NOMO-1 treated with DMSO at 0.1 percent for 48 hours (cell line): ENCODE results near the gene NOTCH1.

ENCODE experiments used
- DNase-seq: peaks from one replicate; lab custom pipeline; 2025; ENCODE audit not compliant: unreplicated experiment; lab: John Stamatoyannopoulos, UW

The NOTCH1 gene

DNA sequence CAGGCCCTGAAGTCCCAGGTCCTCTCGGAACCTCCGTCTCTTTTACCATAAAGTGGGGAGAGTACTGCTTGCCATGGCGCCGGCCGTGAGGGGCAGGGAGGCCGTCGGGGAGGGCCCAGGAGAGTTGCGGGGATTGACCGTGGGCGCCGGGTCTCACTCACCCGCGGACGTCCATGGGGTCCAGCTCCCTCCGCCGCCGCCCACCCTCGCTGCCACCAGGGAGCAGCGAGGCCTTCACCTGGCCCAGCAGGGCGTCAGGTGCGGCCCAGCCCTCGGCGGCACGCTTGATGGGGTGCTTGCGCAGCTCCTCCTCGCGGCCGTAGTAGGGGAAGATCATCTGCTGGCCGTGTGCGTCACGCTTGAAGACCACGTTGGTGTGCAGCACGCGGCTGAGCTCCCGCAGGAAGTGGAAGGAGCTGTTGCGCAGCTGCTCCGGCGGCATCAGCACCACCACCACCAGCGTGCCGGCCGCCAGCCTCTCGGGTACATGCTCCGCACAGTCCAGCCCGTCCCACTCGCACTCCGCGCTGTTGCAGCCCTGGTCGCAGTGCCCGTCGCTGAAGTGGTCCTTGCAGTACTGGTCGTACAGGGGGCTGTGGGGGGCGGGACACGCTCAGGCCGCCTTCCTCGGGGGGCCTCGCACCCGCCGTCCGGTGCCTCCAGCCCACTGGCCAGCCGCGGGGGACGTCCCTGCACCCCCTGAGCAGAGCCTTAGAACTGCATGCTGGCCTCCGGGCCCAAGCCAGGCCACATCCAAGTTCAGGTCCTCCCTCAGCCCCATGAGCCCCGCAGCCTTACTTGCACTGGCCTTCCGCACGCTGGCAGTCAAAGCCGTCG is 41.1 kb downstream of the NOTCH1 start:
- no peak for DNase-seq

DNA sequence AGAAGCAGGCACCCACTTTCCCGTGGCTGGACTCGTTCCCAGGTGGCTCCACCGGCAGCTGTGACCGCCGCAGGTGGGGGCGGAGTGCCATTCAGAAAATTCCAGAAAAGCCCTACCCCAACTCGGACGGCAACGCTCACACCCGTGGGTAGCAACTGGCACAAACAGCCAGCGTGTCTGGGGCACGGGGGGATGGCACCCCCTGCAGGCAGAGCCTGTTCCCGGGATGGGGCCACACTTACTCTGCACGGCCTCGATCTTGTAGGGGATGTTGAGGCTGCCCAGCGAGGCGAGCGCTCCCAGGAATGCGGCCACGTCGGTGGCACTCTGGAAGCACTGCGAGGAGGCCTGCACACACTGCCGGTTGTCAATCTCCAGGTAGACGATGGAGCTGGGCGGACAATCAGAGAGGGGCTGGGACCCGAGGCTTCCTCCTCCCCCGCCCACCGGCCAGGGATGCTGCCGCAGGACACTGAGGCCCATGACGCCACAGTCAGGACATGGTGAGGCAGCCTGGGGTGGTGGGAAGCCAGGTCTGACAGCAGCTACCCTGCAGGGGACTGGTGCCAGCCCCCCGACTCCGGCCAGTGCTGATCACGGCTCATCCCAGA is 42.8 kb downstream of the NOTCH1 start:
- DNase-seq, result no peak

DNA sequence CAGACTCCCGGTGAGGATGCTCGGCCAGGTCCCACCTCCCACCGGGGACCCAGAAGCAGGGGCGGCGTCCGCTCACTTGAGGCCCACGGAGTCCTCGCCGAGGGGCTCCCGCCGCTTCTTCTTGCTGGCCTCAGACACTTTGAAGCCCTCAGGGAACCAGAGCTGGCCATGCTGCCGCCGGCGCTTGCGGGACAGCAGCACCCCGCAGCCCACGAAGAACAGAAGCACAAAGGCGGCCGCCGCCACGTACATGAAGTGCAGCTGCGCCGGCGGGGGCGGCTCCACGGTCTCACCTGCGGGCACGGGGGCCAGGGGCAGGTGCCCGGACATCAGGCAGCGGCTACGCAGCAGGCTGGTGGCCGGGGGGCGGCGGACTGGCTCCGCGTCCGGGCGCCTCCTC is 43.7 kb downstream of the NOTCH1 start:
- no peak for DNase-seq

DNA sequence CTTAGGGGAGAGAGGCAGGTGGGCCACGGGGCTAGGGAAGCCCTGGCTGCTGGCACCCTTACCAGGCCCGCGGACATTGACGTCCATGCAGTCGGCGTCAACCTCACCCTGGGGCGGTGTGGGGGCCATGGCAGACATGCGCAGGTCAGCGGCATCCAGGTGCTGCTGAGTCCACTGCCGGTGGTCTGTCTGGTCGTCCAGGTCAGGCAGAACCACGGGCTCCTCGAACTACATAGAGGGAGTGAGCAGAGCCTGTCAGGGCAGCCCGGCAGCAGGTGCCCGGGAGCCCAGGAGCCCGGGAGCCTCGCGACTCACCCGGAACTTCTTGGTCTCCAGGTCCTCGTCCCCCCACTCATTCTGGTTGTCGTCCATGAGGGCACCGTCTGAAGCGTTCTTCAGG is 44.2 kb downstream of the NOTCH1 start:
- DNase-seq, result no peak

DNA sequence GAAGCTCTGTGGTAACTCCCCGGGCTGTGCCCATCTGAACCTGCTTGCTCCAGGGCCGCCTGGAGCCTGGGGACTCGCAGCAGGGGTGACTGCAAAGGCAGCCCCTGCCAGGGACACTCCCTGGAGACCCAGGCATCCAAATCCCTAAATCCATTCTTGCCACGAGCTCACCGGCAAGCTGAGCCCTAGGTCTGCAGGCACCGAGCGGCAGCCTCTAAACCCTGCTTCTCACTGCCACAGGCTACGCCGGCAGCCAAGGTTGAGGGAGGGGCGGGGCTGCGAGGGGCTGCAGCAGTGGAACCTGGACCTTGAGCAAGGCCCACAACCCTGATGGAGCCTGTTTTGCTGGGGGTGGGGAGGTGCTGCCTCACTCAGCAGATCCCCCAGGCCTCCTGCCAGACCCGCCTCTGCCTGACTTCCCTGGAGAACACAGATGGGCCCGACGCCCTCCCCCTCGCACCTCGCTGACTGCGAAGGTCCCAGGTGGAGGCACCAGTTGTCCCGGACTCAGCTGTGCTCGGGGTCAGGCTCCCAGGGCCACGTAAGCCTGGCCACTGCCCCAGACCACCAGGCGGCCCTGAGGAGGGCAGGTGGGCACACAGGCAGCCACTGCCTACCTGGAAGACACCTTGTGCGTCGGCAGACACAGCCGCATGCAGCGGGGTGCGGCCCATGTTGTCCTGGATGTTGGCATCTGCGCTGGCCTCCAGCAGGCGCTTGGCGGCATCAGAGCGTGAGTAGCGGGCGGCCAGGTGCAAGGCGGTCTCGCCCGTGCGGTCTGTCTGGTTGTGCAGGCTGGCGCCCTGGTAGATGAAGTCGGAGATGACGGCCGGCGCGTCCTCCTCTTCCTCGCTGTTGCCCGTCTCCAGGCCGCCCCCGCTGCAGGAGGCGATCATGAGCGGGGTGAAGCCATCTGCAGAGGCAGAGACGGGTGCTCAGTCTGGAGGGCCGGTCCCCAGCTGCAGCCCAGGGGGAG is 45.6 kb downstream of the NOTCH1 start:
- no peak for DNase-seq

DNA sequence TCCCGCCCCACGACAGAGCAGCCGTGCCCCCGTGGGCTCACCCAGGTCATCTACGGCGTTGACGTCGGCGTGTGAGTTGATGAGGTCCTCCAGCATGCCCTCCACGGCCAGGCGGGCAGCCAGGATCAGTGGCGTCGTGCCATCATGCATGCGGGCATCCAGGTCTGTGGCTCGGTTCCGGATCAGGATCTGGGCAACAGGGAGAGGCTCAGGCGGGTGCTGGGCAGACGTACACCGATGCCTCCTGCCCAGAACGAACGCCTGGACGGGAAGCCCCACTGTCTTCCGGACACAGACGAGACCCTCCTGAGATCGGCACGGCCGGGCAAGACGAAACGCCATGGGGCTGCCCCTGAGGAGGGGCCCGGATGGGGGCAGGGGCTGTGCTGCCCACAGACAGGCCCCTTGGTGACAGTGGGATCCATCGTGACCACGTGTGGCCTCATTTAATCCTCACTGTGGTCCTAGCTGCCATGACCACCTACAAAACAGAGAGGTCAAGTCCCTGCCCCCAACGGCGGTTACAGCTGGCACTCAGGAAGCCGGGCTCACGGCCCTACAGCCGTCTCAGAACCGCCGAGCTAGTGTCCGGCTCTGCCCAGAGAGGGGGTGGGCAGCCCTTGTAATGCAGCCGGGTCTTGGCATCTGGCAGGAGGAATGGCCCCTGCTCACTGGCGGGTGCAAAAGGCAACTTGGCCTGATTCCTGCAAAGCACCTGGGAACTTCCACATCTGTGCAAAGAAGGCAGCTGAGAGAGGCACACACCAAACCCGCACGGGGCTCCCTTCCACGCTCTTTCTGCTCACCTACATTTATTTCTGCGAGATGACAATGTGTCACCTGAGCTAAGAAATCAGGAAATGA is 46.5 kb downstream of the NOTCH1 start:
- no peak for DNase-seq

DNA sequence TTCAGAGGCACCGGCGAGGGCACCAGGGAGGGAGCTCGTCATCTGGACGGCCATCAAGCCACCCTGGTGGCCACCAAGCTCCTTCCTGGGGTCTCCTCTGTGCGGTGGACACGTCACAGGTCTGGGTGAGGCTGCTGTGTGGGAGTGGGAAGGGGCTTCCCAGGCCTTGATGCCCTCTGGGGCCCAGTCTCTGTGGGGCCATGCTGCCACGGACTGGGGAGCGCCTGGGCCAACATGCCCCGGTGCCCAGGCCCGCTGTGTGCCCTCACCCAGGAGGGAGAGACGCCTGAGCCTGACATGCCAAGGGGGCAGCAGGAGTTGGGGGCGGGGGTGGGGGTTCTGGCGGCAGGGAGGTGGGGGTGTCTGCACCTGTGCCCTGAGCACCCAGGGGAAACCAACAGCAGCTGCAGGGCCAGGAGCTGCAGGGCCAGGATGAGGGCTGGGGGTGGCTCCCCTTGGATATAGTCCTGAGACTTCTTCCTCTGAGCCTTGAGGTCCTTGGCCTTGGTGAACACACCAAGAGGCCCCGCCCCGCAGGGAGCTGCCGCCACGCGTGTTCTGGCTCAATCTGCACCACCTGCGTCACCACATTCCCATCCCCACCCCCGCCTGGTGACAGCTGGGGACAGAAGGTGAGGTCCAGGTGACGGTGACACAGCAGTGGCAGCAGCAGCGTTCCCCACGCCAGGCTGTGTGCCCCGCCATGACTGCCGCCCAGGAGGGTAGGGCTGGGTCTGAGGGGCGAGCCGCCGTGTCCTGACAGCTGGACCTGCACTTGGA is 47.7 kb downstream of the NOTCH1 start:
- DNase-seq, result no peak

DNA sequence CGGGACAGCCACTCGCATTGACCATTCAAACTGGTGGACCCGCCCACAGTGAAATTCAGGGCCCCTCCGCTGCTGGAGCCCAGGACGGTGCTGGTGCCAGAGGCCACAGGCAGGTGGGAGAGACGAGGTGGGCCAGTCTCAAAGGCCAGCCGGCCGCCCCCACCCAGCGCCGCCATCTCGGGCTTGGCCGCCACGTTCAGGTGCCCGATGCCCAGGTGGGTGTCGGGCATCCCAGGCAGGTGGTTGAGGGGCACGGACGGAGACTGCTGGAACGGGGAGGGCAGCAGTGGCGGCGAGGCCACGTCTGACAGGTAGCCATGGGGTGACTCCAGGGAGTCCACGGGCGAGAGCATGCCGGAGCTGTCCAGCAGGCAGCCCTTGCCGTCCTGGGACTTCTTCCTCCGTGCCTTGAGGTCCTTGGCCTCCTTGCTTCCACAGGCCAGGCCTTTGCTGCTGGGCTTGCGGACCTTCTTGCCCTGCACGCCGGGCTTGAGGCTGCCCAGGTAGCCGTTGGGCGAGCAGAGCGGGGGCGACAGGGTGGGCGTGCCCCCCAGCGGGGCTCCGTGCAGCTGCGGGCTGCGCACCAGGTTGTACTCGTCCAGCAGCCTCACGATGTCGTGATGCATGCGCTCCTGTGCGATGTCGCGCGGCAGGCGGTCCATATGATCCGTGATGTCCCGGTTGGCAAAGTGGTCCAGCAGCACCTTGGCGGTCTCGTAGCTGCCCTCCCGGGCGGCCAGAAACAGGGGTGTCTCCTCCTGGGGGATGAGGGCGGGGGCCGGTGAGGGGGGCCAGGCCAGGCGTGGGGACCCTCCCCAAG is 48.8 kb downstream of the NOTCH1 start:
- DNase-seq, result no peak

DNA sequence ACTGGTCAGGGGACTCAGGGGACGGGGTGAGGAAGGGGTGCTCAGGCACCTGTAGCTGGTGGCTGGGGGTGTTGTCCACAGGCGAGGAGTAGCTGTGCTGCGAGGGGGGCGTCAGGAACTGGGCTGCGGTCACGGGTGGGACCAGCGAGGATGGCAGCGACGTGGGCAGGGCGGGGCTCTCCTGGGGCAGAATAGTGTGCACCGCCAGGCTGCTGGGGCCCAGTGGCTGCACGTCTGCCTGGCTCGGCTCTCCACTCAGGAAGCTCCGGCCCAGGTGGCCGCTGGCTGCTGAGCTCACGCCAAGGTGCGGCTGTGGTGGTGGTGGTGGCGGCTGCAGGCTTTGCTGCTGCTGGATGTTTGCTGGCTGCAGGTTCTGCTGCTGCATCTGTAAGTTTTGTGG is 49.7 kb downstream of the NOTCH1 start:
- DNase-seq, result no peak

DNA sequence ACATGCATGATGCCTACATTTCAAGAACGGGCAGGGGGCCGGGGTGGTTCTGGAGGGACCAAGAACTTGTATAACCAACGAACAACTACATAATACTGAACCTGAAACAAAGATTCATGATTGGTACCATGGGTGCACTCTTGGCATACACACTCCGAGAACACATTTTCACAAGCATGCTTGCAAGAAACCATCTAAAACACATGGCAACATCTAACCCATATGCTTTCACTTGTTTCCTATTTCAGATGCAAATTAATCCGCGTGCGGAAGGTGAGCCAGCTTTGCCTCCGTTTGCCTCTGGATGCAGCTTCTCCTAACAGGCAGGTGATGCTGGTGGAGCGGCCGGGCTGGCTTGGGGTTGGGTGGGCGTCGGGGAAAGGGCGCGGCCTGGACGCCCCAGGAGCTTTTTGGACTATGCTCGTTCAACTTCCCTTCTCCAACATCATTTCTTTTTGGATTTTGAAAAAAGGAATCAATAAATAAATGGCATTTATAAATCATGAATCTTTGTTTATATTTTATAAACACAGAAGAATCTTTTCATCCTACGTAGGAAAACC is 50.5 kb downstream of the NOTCH1 start:
- DNase-seq, result no peak

DNA sequence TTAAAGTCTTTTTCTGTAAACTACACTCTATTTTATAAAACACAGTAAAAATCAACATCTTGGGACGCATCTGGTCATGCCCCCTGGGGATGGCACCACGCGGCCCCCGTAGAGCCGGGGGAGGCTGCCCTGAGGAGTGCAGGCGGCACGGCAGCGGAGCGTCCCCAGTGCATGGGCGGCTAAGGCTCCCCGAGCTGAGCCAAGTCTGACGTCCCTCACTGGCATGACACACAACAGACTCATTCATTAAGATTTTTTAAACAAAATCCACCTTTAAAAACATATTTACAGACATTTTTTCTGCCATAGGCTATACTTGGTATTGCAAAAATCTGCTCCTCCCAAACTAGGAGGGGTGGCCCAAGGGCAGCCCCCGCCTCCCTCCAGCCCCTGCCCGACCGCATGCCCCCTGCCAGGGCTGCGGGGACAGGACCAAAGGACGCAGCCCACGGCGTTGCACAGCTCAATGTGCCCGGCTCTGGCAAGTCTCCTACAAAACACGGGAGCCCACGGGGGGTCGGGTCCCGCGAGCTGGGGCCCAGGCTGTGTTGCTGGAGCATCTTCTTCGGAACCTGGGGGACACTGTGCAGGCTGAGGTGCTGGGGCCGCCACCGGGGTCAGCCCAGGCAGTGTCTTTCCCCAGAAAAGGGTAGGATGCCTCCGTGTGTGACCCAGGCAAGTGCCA is 51.2 kb downstream of the NOTCH1 start:
- DNase-seq, result no peak

DNA sequence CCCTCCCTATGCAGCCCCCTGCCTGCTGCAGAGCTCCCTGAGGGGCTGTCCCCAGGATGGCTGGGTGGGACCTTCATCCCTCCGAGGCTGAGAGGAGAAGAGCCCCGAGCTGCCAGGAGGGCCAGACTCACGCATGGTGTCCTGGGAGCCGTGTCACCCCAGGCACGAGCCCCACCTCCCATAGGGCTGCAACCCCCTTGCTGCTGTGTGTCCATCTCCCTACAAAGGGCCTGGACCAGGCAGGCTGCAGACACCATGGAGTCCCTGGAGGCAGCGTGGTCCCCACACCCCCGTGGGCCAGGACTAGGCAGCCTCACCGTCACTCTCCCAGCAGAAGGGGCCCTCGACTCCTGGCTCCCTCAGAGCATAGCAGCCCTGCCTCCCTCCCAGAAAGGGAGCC is 51.8 kb downstream of the NOTCH1 start:
- no peak for DNase-seq

DNA sequence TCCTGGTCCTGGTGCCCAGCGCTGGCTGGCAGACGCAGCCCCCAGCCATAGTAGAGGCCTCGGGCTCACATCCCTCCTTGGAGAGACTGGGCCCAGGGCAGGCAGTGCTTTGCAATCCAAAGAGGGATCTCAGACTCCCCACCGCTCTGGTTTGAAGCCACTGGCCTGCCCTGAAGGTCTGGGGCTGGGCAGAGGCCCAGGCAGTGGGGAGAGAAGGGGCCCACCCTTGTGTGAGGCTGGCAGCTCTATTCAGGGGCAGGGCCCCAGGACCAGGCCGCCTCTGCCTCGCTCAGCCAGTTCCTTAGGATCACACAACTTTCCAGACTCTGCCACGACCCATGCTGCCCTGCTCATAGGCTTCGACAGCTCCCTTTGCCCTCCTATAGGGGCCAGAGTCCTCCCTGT is 52.3 kb downstream of the NOTCH1 start:
- no peak for DNase-seq

DNA sequence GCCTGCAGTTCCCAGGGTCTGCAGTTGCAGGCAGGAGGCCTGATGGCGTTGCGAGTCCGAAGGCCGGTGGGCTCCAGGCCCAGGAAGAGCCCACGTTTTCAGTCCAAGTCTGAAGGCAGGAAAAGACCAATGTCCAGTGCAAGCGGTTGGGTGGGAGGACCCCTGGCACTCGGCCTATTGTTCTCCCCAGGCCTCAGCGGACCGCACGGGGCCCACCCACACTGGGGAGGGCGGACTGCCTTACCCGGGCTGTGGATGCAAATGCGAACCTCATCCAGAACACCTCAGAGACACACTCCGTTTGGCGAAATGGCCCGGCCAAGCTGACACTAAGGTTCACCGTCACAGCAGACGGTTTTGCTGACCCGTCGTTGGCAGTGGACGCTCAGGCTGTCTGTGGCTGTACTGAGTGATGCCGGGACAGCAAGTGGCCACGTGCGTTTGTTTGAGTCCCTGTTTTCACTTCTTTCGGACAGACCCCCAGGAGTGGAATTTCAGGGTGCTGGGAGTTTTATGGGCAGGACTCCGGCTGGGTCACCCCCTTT is 52.8 kb downstream of the NOTCH1 start:
- DNase-seq, result no peak

DNA sequence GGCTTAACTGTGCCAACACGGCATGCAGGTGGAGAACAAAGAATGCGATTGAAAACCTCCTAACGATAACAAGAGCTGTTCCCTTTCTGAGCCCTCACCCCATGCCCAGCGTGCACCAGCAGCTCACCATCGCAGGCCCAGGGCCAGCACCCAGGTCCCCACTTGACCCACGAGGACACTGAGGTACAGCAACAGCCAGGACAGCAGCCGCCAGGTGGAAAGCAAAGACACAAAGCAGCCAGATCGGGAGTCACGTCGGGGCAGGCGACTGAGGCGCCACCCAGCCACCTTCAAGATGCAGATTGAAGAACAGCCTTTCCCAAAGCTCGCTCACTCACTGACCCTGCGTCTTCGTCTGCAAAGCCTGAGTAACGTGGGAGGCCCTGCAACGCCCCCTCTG is 56.1 kb downstream of the NOTCH1 start:
- DNase-seq, result no peak

DNA sequence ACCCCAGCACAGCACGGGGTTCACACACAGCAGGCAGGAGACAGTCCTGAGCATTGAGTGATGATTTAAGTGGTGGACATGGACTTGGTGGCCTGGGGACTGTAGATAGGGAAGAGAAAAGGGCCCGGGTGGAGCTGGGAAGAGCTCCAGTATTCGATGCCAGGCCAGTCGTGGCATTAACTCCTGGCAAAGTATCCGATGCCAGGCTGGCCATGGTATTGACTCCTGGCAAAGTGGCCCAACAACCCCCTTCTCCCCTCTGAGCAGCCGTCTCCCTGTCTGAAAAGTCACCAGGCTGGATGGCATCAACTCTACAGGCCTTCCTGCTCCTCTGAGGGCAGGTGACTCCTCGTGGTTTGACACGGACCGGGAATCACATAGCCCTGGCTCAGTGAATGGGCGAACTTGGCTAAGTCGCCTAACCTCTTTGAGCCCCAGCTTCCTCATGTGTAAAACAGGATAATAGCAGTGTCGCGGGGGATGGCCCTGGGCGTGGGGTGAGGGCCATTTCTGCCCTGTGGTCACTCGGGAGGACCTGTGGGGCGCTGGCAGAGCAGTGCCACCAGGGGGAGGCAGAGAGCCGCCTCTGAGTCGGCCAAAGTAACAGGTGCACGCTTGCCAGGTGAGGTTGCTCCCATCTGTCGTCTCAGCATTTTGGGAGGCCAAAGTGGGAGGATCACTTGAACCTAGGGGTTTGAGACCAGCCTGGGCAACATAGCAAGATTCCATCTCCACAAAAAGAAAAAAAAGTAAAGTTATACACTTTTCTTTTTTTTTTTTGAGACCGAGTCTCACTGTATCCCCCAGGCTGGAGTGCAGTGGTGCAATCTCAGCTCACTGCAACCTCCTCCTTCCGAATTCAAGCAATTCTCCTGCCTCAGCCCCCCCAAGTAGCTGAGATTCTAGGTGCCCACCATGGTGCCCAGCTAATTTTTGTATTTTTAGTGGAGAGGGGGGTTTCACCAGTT is 57.3 kb downstream of the NOTCH1 start:
- peak; percentile 27 for DNase-seq

DNA sequence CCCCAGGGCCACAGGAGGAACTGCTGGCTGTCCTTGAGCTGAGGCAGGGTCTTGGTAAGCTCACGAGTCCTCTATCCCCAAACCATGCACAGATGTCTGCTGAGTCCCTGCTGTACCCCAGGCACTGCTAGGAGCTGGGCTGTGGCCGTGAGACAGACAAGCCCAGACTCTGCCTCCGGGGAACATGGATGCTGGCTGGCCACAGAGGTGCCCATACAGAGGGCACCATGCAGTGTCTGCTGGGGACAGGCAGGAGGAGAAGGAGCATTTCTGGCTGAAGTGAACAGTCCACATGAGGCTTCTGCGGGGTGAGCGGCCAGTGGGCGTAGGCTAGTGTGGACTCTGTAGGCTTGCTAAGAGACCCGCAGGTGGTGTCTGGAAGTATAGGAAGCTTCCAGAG is 58.2 kb downstream of the NOTCH1 start:
- DNase-seq, result no peak
